Measurements from ENCODE around the gene PPTC7. TPM values are rescaled to one million over a fixed set of nuclear protein-coding genes. Genes with fewer than 3 reads are reported as not detected.

Gene PPTC7
- polyA plus RNA-seq (2013, experiment 1 of 2), result 10.5 TPM
- polyA plus RNA-seq (2013, experiment 2 of 2), result 10.4 TPM

- peak within 1 kb of the TSS; percentile 65 to 96 for H3K4me3 ChIP-seq (ENCODE audit: low read length in 2 of 2)
- peak within 1 kb of the TSS; percentile 91 for H3K18ac ChIP-seq (ENCODE audit: low read length)
- H3K9me3 ChIP-seq (replicated peaks in 1 of 2; ENCODE audit: control insufficient read depth in 2 of 2, insufficient read depth in 1 of 2, low read depth in 1 of 2, low read length in 2 of 2), result no peaks in the 10 kb centered on the region
- peak within 1 kb of the TSS; percentile 0 for H3K14ac ChIP-seq (ENCODE audit: low read length)
- peak within 1 kb of the TSS; percentile 44 for H2BK5ac ChIP-seq (ENCODE audit: low read length)
- H3K4me1 ChIP-seq (ENCODE audit: control insufficient read depth in 2 of 2, insufficient read depth in 1 of 2, low read depth in 1 of 2, low read length in 2 of 2), result peaks cover 5 to 9% of the 10 kb centered on the region in 2 donors
- H3K9ac ChIP-seq (ENCODE audit: low read depth, low read length, poor library complexity), result peak within 1 kb of the TSS; percentile 87
- DNase-seq (ENCODE audit: low spot score), result peak; percentile 93
- H2AFZ ChIP-seq (ENCODE audit: low read length), result peak within 1 kb of the TSS; percentile 84
- H3K79me1 ChIP-seq (ENCODE audit: low read depth, low read length), result peaks cover 3% of the 10 kb centered on the region
- peak within 1 kb of the TSS; percentile 25 for H3K23ac ChIP-seq (ENCODE audit: low read depth, low read length, poor library complexity)
- H4K91ac ChIP-seq (ENCODE audit: low read depth, low read length, poor library complexity), result no peak within 1 kb of the TSS
- H3K4me2 ChIP-seq (ENCODE audit: insufficient read depth, low read length, poor library complexity, severe bottlenecking), result peak within 1 kb of the TSS; percentile 97
- no peaks in the 10 kb centered on the region for H3K36me3 ChIP-seq (replicated peaks in 1 of 2; ENCODE audit: control insufficient read depth in 2 of 2, insufficient read depth in 2 of 2, low read length in 2 of 2)
- H3K27ac ChIP-seq (replicated peaks; ENCODE audit: low read length), result no peak within 1 kb of the TSS
- H3K27me3 ChIP-seq (ENCODE audit: control insufficient read depth in 3 of 3, insufficient read depth in 3 of 3, low read depth in 1 of 3, low read length in 3 of 3), result peaks cover 0 to 16% (median 3%) of the 10 kb centered on the region in 3 experiments
- no peak within 1 kb of the TSS for H2BK15ac ChIP-seq (ENCODE audit: low read length)
- H4K8ac ChIP-seq (ENCODE audit: low read depth, low read length), result no peak within 1 kb of the TSS
- H3K4ac ChIP-seq (ENCODE audit: low read length), result no peak within 1 kb of the TSS
- H2BK12ac ChIP-seq (ENCODE audit: low read length), result no peak within 1 kb of the TSS
- H2AK5ac ChIP-seq (ENCODE audit: low read depth, low read length), result peak within 1 kb of the TSS; percentile 20
- no peak within 1 kb of the TSS for H2BK120ac ChIP-seq (ENCODE audit: low read depth, low read length)
- WGBS, 2 donors (ENCODE audit: extremely low coverage in 2 of 2, insufficient read length in 2 of 2, insufficient replicate concordance in 1 of 2), result no CpG with 5 or more reads among the region's 52 CpGs
Measured at GRCh38 chr12:110583137-110584059, at the start of gene PPTC7. TSS of gene PPTC7 (minus strand) at chr12:110583318. CDS start at chr12:110583031, 287 bp downstream.

GRCh38 chr12:110627500-110628195 lies 44.5 kb upstream of the PPTC7 start:
- H4K91ac ChIP-seq (ENCODE audit: low read depth, low read length, poor library complexity), result no peak overlapping the region
- DNase-seq (ENCODE audit: low spot score), result no peak
- H2AFZ ChIP-seq (ENCODE audit: low read length), result no peak overlapping the region
- H3K27ac ChIP-seq (replicated peaks; ENCODE audit: low read length), result no peak overlapping the region
- no peak overlapping the region for H3K14ac ChIP-seq (ENCODE audit: low read length)
- no peaks in the 10 kb centered on the region for H3K27me3 ChIP-seq (ENCODE audit: control insufficient read depth in 3 of 3, insufficient read depth in 3 of 3, low read depth in 1 of 3, low read length in 3 of 3)
- no peak overlapping the region for H3K4me2 ChIP-seq (ENCODE audit: insufficient read depth, low read length, poor library complexity, severe bottlenecking)
- H2AK5ac ChIP-seq (ENCODE audit: low read depth, low read length), result no peak overlapping the region
- peaks cover 8 to 61% of the 10 kb centered on the region in 2 donors for H3K36me3 ChIP-seq (replicated peaks in 1 of 2; ENCODE audit: control insufficient read depth in 2 of 2, insufficient read depth in 2 of 2, low read length in 2 of 2)
- no peak overlapping the region for H3K9ac ChIP-seq (ENCODE audit: low read depth, low read length, poor library complexity)
- H3K4me3 ChIP-seq (ENCODE audit: low read length in 2 of 2), result no peak overlapping the region
- H3K18ac ChIP-seq (ENCODE audit: low read length), result no peak overlapping the region
- no peak overlapping the region for H2BK15ac ChIP-seq (ENCODE audit: low read length)
- H3K4me1 ChIP-seq (ENCODE audit: control insufficient read depth in 2 of 2, insufficient read depth in 1 of 2, low read depth in 1 of 2, low read length in 2 of 2), result no peaks in the 10 kb centered on the region
- H2BK5ac ChIP-seq (ENCODE audit: low read length), result no peak overlapping the region
- no peak overlapping the region for H4K8ac ChIP-seq (ENCODE audit: low read depth, low read length)
- no peak overlapping the region for H3K4ac ChIP-seq (ENCODE audit: low read length)
- no CpG with 5 or more reads among the region's 8 CpGs for WGBS, 2 donors (ENCODE audit: extremely low coverage in 2 of 2, insufficient read length in 2 of 2, insufficient replicate concordance in 1 of 2)
- no peak overlapping the region for H2BK12ac ChIP-seq (ENCODE audit: low read length)
- no peaks in the 10 kb centered on the region for H3K9me3 ChIP-seq (replicated peaks in 1 of 2; ENCODE audit: control insufficient read depth in 2 of 2, insufficient read depth in 1 of 2, low read depth in 1 of 2, low read length in 2 of 2)
- peaks cover 2% of the 10 kb centered on the region for H3K79me1 ChIP-seq (ENCODE audit: low read depth, low read length)
- H2BK120ac ChIP-seq (ENCODE audit: low read depth, low read length), result no peak overlapping the region
- H3K23ac ChIP-seq (ENCODE audit: low read depth, low read length, poor library complexity), result no peak overlapping the region

- Histone ChIP-seq H3K9me3 (replicated peaks in 1 of 2; ENCODE audit: control insufficient read depth in 2 of 2, insufficient read depth in 1 of 2, low read depth in 1 of 2, low read length in 2 of 2) (no peaks in the 10 kb centered on the region), H3K27me3 (ENCODE audit: control insufficient read depth in 3 of 3, insufficient read depth in 3 of 3, low read depth in 1 of 3, low read length in 3 of 3) (no peaks in the 10 kb centered on the region), H3K36me3 (replicated peaks in 1 of 2; ENCODE audit: control insufficient read depth in 2 of 2, insufficient read depth in 2 of 2, low read length in 2 of 2) (peaks cover 7 to 36% of the 10 kb centered on the region in 2 donors), H2AK5ac (ENCODE audit: low read depth, low read length) (no peak overlapping the region), H2BK12ac (ENCODE audit: low read length) (no peak overlapping the region), H3K4me2 (ENCODE audit: insufficient read depth, low read length, poor library complexity, severe bottlenecking) (no peak overlapping the region), H3K9ac (ENCODE audit: low read depth, low read length, poor library complexity) (no peak overlapping the region), H2AFZ (ENCODE audit: low read length) (no peak overlapping the region), H2BK5ac (ENCODE audit: low read length) (no peak overlapping the region), H3K27ac (replicated peaks; ENCODE audit: low read length) (no peak overlapping the region), H4K91ac (ENCODE audit: low read depth, low read length, poor library complexity) (no peak overlapping the region), H4K8ac (ENCODE audit: low read depth, low read length) (no peak overlapping the region), H3K18ac (ENCODE audit: low read length) (no peak overlapping the region), H3K79me1 (ENCODE audit: low read depth, low read length) (peaks cover 2% of the 10 kb centered on the region), H3K14ac (ENCODE audit: low read length) (no peak overlapping the region), H3K23ac (ENCODE audit: low read depth, low read length, poor library complexity) (peak overlapping the region; percentile 73), H2BK15ac (ENCODE audit: low read length) (no peak overlapping the region), H2BK120ac (ENCODE audit: low read depth, low read length) (no peak overlapping the region), H3K4ac (ENCODE audit: low read length) (no peak overlapping the region), H3K4me1 (ENCODE audit: control insufficient read depth in 2 of 2, insufficient read depth in 1 of 2, low read depth in 1 of 2, low read length in 2 of 2) (no peaks in the 10 kb centered on the region), H3K4me3 (ENCODE audit: low read length in 2 of 2) (no peak overlapping the region)
- DNase-seq (ENCODE audit: low spot score), result no peak
- WGBS, 2 donors (ENCODE audit: extremely low coverage in 2 of 2, insufficient read length in 2 of 2, insufficient replicate concordance in 1 of 2), result no CpG with 5 or more reads among the region's 3 CpGs
Measured at GRCh38 chr12:110622582-110622981, 39.5 kb upstream of the PPTC7 start.

GRCh38 chr12:110619534-110619953 lies 36.4 kb upstream of the PPTC7 start:
- no CpG with 5 or more reads among the region's 4 CpGs for WGBS, 2 donors (ENCODE audit: extremely low coverage in 2 of 2, insufficient read length in 2 of 2, insufficient replicate concordance in 1 of 2)
- H3K14ac ChIP-seq (ENCODE audit: low read length), result no peak overlapping the region

More at GRCh38 chr12:110619534-110619953, 36.4 kb upstream of the PPTC7 start:
- H2BK5ac ChIP-seq (ENCODE audit: low read length), result no peak overlapping the region
- H3K4me3 ChIP-seq (ENCODE audit: low read length in 2 of 2), result no peak overlapping the region
- H2AK5ac ChIP-seq (ENCODE audit: low read depth, low read length), result no peak overlapping the region
- DNase-seq (ENCODE audit: low spot score), result no peak
- no peak overlapping the region for H3K4me2 ChIP-seq (ENCODE audit: insufficient read depth, low read length, poor library complexity, severe bottlenecking)
- H2BK120ac ChIP-seq (ENCODE audit: low read depth, low read length), result no peak overlapping the region
- peaks cover 1 to 2% of the 10 kb centered on the region in 2 donors for H3K4me1 ChIP-seq (ENCODE audit: control insufficient read depth in 2 of 2, insufficient read depth in 1 of 2, low read depth in 1 of 2, low read length in 2 of 2)
- H3K23ac ChIP-seq (ENCODE audit: low read depth, low read length, poor library complexity), result no peak overlapping the region
- no peak overlapping the region for H3K18ac ChIP-seq (ENCODE audit: low read length)
- no peak overlapping the region for H3K27ac ChIP-seq (replicated peaks; ENCODE audit: low read length)
- H4K91ac ChIP-seq (ENCODE audit: low read depth, low read length, poor library complexity), result no peak overlapping the region
- no peaks in the 10 kb centered on the region for H3K27me3 ChIP-seq (ENCODE audit: control insufficient read depth in 3 of 3, insufficient read depth in 3 of 3, low read depth in 1 of 3, low read length in 3 of 3)
- no peaks in the 10 kb centered on the region for H3K9me3 ChIP-seq (replicated peaks in 1 of 2; ENCODE audit: control insufficient read depth in 2 of 2, insufficient read depth in 1 of 2, low read depth in 1 of 2, low read length in 2 of 2)
- no peak overlapping the region for H2BK15ac ChIP-seq (ENCODE audit: low read length)
- H2AFZ ChIP-seq (ENCODE audit: low read length), result no peak overlapping the region
- H3K9ac ChIP-seq (ENCODE audit: low read depth, low read length, poor library complexity), result no peak overlapping the region
- H3K79me1 ChIP-seq (ENCODE audit: low read depth, low read length), result peaks cover 2% of the 10 kb centered on the region
- H4K8ac ChIP-seq (ENCODE audit: low read depth, low read length), result no peak overlapping the region
- H3K36me3 ChIP-seq (replicated peaks in 1 of 2; ENCODE audit: control insufficient read depth in 2 of 2, insufficient read depth in 2 of 2, low read length in 2 of 2), result peaks cover 9 to 28% of the 10 kb centered on the region in 2 donors
- no peak overlapping the region for H2BK12ac ChIP-seq (ENCODE audit: low read length)
- H3K4ac ChIP-seq (ENCODE audit: low read length), result no peak overlapping the region

Data from neuronal stem cell (in vitro differentiated cells).